ENCODE data around the gene CASP4.
"Not testable (repeated sequence)": the region's sequence is repeated elsewhere in the genome, so short reads cannot be mapped to it uniquely, and the experiment has no call there.

Gene CASP4

DNA sequence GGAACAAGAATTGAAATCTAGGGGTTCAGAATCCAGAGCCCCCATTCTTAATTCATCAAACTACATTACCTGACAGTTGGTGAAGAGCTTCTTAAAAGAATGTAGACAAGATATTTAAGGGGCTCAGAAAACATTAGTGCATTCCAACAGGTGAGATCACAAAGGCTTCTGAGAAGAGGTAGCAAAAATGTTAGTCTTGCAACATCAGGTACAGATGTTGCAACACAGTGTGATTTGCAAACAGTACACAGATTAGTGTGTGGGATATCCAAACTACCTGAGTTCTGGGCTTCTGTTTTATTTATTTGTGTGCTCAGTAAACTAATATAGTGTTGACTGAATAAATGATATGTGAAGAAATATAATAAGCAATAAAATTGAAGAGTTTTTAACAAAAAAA, 11.8 kb downstream of the CASP4 start:
- H3K4me3 ChIP-seq (ENCODE audit: low read length): no peak overlapping the region
- H3K27me3 ChIP-seq (ENCODE audit: control insufficient read depth, insufficient read depth, low read length): no peaks in the 10 kb centered on the region
- no peaks in the 10 kb centered on the region for H3K4me1 ChIP-seq (ENCODE audit: control insufficient read depth, insufficient read depth, low read length)
- H3K9me3 ChIP-seq (replicated peaks; ENCODE audit: low read length): no peaks in the 10 kb centered on the region
- H3K4me2 ChIP-seq (ENCODE audit: low read length): no peak overlapping the region
- peaks cover 22% of the 10 kb centered on the region for H3K36me3 ChIP-seq (ENCODE audit: insufficient read depth, low read length)
- H3K9ac ChIP-seq (ENCODE audit: low read depth, low read length): no peak overlapping the region

DNA sequence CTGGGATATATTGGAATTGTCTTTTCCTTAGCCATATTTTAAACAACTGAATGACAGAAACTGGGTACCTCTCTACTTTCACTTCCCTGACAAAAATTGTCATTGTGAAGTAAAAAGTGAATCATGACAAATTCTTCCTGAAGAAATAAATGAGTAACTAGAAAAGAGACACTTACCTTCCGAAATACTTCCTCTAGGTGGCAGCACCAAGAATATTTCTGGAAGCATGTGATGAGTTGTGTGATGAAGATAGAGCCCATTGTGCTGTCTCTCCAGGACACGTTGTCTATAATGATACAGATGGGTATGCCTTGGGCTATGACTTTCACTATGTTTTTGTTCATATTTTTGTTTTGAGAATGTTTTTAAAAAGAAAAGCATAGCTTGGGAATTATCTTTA, 21.5 kb downstream of the CASP4 start:
- Histone ChIP-seq H3K9me3 (replicated peaks; ENCODE audit: low read length) (no peaks in the 10 kb centered on the region), H3K36me3 (ENCODE audit: insufficient read depth, low read length) (peaks cover 58% of the 10 kb centered on the region), H3K9ac (ENCODE audit: low read depth, low read length) (no peak overlapping the region), H3K4me1 (ENCODE audit: control insufficient read depth, insufficient read depth, low read length) (no peaks in the 10 kb centered on the region), H3K27me3 (ENCODE audit: control insufficient read depth, insufficient read depth, low read length) (no peaks in the 10 kb centered on the region), H3K4me3 (ENCODE audit: low read length) (no peak overlapping the region), H3K4me2 (ENCODE audit: low read length) (no peak overlapping the region)

DNA sequence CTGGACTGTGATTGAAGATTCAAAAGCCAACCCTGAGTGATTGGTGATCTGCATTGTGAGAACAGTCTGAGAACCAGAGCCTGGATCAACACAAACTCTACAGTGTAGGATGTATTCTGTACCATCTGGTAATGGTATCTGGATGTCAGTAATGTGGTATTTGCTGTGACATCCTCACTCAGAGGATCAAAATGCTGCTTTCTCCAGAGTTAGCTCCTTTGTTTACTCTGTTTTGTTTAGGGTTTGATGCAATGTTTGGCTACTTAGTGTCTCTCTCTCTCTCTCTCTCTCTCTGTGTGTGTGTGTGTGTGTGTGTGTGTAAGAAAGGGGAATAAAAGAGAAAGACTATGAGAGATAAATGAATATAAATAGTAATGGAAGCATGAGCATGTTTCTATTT, 24.3 kb downstream of the CASP4 start:
- Histone ChIP-seq H3K27me3 (ENCODE audit: control insufficient read depth, insufficient read depth, low read length) (no peaks in the 10 kb centered on the region), H3K36me3 (ENCODE audit: insufficient read depth, low read length) (peaks cover 35% of the 10 kb centered on the region), H3K4me2 (ENCODE audit: low read length) (no peak overlapping the region), H3K4me3 (ENCODE audit: low read length) (no peak overlapping the region), H3K9ac (ENCODE audit: low read depth, low read length) (no peak overlapping the region), H3K9me3 (replicated peaks; ENCODE audit: low read length) (no peaks in the 10 kb centered on the region), H3K4me1 (ENCODE audit: control insufficient read depth, insufficient read depth, low read length) (no peaks in the 10 kb centered on the region)

DNA sequence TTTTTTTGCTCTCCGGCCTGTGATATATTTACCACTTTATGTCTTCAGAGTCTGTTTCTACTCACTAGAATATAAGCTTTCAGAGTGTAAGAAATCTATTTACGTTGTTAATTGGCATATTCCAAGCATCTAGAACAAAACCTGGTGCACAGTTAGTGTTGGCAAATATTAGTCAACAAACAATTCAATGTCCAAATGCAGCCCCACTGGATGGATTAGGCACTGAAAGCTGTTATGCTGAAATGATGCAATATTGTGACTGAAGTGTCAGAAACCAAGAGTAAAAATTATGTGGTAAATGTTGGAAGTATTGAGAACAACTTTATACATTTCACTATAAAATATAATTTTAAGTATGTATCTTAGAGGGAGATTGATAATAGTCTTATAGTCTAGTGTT, 24.8 kb downstream of the CASP4 start:
- H3K4me1 ChIP-seq (ENCODE audit: control insufficient read depth, insufficient read depth, low read length): no peaks in the 10 kb centered on the region
- no peak overlapping the region for H3K4me2 ChIP-seq (ENCODE audit: low read length)
- H3K36me3 ChIP-seq (ENCODE audit: insufficient read depth, low read length): peaks cover 29% of the 10 kb centered on the region

DNA sequence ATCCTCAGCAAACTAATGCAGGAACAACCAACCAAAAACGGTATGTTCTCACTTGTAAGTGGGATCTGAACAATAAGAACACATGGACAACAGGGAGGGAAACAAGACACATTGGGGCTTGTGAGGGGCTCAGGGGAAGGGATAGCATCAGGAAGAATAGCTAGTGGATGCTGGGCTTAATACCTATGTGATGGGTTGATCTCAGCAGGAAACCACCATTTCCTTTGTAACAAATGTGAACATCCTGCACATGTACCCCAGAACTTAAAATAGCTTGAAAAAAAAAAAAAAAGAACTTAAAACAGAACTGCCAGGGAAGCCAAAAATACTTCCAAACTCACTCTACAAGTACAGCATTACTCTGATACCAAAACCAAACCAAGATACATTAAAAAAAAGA, 33.8 kb downstream of the CASP4 start:
- Histone ChIP-seq H3K4me1 (ENCODE audit: control insufficient read depth, insufficient read depth, low read length) (no peaks in the 10 kb centered on the region), H3K27me3 (ENCODE audit: control insufficient read depth, insufficient read depth, low read length) (no peaks in the 10 kb centered on the region), H3K9ac (ENCODE audit: low read depth, low read length) (no peak overlapping the region), H3K36me3 (ENCODE audit: insufficient read depth, low read length) (no peaks in the 10 kb centered on the region), H3K9me3 (replicated peaks; ENCODE audit: low read length) (no peaks in the 10 kb centered on the region), H3K4me3 (ENCODE audit: low read length) (no peak overlapping the region), H3K4me2 (ENCODE audit: low read length) (no peak overlapping the region)

More for the DNA sequence above, 24.8 kb downstream of the CASP4 start:
- Histone ChIP-seq H3K27me3 (ENCODE audit: control insufficient read depth, insufficient read depth, low read length) (no peaks in the 10 kb centered on the region), H3K9ac (ENCODE audit: low read depth, low read length) (no peak overlapping the region), H3K4me3 (ENCODE audit: low read length) (no peak overlapping the region), H3K9me3 (replicated peaks; ENCODE audit: low read length) (no peaks in the 10 kb centered on the region)

- not testable (repeated sequence) for H3K36me3 ChIP-seq (ENCODE audit: insufficient read depth, low read length); H3K9me3 ChIP-seq (replicated peaks; ENCODE audit: low read length); H3K4me1 ChIP-seq (ENCODE audit: control insufficient read depth, insufficient read depth, low read length); H3K4me2 ChIP-seq (ENCODE audit: low read length); H3K27me3 ChIP-seq (ENCODE audit: control insufficient read depth, insufficient read depth, low read length); H3K4me3 ChIP-seq (ENCODE audit: low read length); H3K9ac ChIP-seq (ENCODE audit: low read depth, low read length)
Measured at GRCh38 chr11:104934073-104934472, 34.3 kb downstream of the CASP4 start.

DNA sequence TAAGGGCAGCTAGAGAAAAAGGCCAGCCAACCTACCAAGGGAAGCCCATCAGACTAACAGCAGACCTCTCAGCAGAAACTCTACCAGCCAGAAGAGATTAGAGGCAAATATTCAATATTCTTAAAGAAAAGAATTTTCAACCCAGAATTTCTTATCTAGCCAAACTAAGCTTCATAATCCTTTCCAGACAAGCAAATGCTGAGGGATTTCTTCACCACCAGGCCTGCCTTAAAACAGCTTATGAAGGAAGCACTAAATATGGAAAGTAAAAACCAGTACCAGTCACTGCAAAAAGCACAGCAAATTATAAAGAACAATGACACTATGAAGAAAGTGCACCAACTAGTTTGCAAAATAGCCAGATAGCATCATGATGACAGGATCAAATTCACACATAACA, 39.6 kb downstream of the CASP4 start:
- no peaks in the 10 kb centered on the region for H3K36me3 ChIP-seq (ENCODE audit: insufficient read depth, low read length)
- no peak overlapping the region for H3K4me3 ChIP-seq (ENCODE audit: low read length)
- H3K4me1 ChIP-seq (ENCODE audit: control insufficient read depth, insufficient read depth, low read length): no peaks in the 10 kb centered on the region
- H3K9me3 ChIP-seq (replicated peaks; ENCODE audit: low read length): no peaks in the 10 kb centered on the region
- H3K27me3 ChIP-seq (ENCODE audit: control insufficient read depth, insufficient read depth, low read length): no peaks in the 10 kb centered on the region
- H3K4me2 ChIP-seq (ENCODE audit: low read length): no peak overlapping the region
- no peak overlapping the region for H3K9ac ChIP-seq (ENCODE audit: low read depth, low read length)

GRCh38 chr11:104926771-104927611, 41.4 kb downstream of the CASP4 start:
- Histone ChIP-seq H3K36me3 (ENCODE audit: insufficient read depth, low read length) (no peaks in the 10 kb centered on the region), H3K4me3 (ENCODE audit: low read length) (no peak overlapping the region), H3K4me1 (ENCODE audit: control insufficient read depth, insufficient read depth, low read length) (no peaks in the 10 kb centered on the region), H3K27me3 (ENCODE audit: control insufficient read depth, insufficient read depth, low read length) (no peaks in the 10 kb centered on the region), H3K9ac (ENCODE audit: low read depth, low read length) (no peak overlapping the region), H3K9me3 (replicated peaks; ENCODE audit: low read length) (no peaks in the 10 kb centered on the region), H3K4me2 (ENCODE audit: low read length) (no peak overlapping the region)

DNA sequence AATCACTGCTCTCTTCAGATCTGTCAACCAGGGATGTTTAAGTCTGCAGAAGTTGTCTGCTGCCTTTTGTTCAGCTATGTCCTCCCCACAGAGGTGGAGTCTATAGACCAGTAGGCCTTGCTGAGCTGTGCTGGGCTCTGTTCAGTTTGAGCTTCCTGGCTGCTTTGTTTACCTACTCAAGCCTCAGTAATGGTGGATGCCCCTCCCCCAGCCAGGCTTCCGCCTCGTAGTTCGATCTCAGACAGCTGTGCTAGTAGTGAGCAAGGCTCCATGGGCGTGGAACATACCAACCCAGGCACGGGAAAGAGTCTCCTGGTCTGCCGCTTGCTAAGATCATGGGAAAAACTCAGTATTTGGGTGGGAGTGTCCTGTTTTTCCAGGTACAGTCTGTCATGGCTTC, 42.5 kb downstream of the CASP4 start:
- H3K4me3 ChIP-seq (ENCODE audit: low read length): no peak overlapping the region
- no peaks in the 10 kb centered on the region for H3K27me3 ChIP-seq (ENCODE audit: control insufficient read depth, insufficient read depth, low read length)
- no peak overlapping the region for H3K9ac ChIP-seq (ENCODE audit: low read depth, low read length)
- no peaks in the 10 kb centered on the region for H3K36me3 ChIP-seq (ENCODE audit: insufficient read depth, low read length)
- H3K4me2 ChIP-seq (ENCODE audit: low read length): no peak overlapping the region
- no peaks in the 10 kb centered on the region for H3K4me1 ChIP-seq (ENCODE audit: control insufficient read depth, insufficient read depth, low read length)
- H3K9me3 ChIP-seq (replicated peaks; ENCODE audit: low read length): no peaks in the 10 kb centered on the region

DNA sequence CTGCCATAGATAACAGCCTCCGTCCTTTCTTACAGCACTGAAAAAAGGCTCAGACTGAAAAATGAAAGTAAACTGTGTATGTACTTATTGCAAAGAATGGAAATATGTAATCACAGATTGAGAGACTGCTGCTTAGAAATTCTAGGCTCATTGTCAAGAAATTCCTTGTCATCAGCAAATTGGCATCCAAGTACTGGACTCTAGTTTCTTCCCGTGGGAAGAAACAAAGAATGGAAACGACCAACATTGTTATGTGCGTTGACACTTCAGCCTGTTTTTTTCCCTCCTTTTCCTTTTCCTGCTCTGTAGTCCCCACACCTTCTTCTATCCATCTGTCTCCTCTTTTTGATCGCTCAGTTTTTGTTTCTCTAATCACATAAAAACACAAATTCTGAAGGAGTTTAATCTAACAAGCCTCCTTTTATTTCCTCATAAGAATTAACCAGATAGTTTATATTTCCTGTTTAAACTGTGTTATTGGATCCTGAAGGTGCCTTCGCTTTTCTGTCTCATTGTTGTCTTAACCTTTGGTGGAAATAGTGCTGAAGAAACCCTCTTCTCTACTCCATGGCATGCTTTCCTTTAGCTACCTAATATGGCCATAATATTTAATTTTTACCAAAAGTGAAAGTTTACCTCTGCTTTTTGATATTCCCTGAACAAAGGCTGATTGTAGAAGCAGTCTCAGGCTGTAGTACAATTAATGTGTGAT, 50.1 kb downstream of the CASP4 start:
- H3K4me2 ChIP-seq (ENCODE audit: low read length): peak overlapping the region; percentile 73
- H3K4me1 ChIP-seq (ENCODE audit: control insufficient read depth, insufficient read depth, low read length): peaks cover 14% of the 10 kb centered on the region
- H3K9me3 ChIP-seq (replicated peaks; ENCODE audit: low read length): no peaks in the 10 kb centered on the region
- no peaks in the 10 kb centered on the region for H3K36me3 ChIP-seq (ENCODE audit: insufficient read depth, low read length)
- H3K4me3 ChIP-seq (ENCODE audit: low read length): peak overlapping the region; percentile 56
- no peaks in the 10 kb centered on the region for H3K27me3 ChIP-seq (ENCODE audit: control insufficient read depth, insufficient read depth, low read length)
- H3K9ac ChIP-seq (ENCODE audit: low read depth, low read length): peak overlapping the region; percentile 44

- Histone ChIP-seq H3K27me3 (ENCODE audit: control insufficient read depth, insufficient read depth, low read length) (no peaks in the 10 kb centered on the region), H3K4me1 (ENCODE audit: control insufficient read depth, insufficient read depth, low read length) (peaks cover 14% of the 10 kb centered on the region), H3K36me3 (ENCODE audit: insufficient read depth, low read length) (no peaks in the 10 kb centered on the region), H3K9me3 (replicated peaks; ENCODE audit: low read length) (no peaks in the 10 kb centered on the region), H3K9ac (ENCODE audit: low read depth, low read length) (peak overlapping the region; percentile 44), H3K4me2 (ENCODE audit: low read length) (peak overlapping the region; percentile 73), H3K4me3 (ENCODE audit: low read length) (peak overlapping the region; percentile 56)
Measured at GRCh38 chr11:104917271-104918112, 50.9 kb downstream of the CASP4 start.

All from skeletal muscle satellite cell (primary cell).